AG10803 (cell line): ENCODE results near the gene CSRP1.

Experiments
- DNase-seq: peaks from one replicate; pipeline ENCODE4 v3.0.0; 2010; ENCODE audit warnings: low read depth
- H3K4me3 ChIP-seq: 2 replicates; pipeline ENCODE4 v1.5.1; 2011; ENCODE audit warnings: mild to moderate bottlenecking, low read length, control low read depth
- CTCF ChIP-seq: conservative IDR thresholded peaks from 2 replicates; pipeline ENCODE4 v1.5.1; 2011; ENCODE audit warnings: mild to moderate bottlenecking, low read length, control low read depth, inconsistent platforms

Gene CSRP1

GRCh38 chr1:201516511-201517127 lies 9.7 kb upstream of the CSRP1 start:
- TF ChIP-seq CTCF = no peak
- H3K4me3 ChIP-seq = no peak overlapping the region
- DNase-seq = no peak

- no peak for DNase-seq
- no peak for TF ChIP-seq CTCF
- H3K4me3 ChIP-seq = no peak overlapping the region
Measured at GRCh38 chr1:201515895-201516294, 9.0 kb upstream of the CSRP1 start.

- no peak for DNase-seq
Measured at GRCh38 chr1:201515062-201515750, 8.3 kb upstream of the CSRP1 start.

GRCh38 chr1:201514466-201514865 lies 7.5 kb upstream of the CSRP1 start:
- no peak for TF ChIP-seq CTCF
- no peak for DNase-seq
- no peak overlapping the region for H3K4me3 ChIP-seq

More at GRCh38 chr1:201515062-201515750, 8.3 kb upstream of the CSRP1 start:
- H3K4me3 ChIP-seq = no peak overlapping the region
- no peak for TF ChIP-seq CTCF

GRCh38 chr1:201513498-201514243 lies 6.7 kb upstream of the CSRP1 start:
- no peak for TF ChIP-seq CTCF
- H3K4me3 ChIP-seq = no peak overlapping the region
- DNase-seq = no peak

GRCh38 chr1:201511941-201512539 lies 5.1 kb upstream of the CSRP1 start:
- no peak overlapping the region for H3K4me3 ChIP-seq
- TF ChIP-seq CTCF = no peak
- no peak for DNase-seq
